NT2/D1 (cell line): Measurements from ENCODE around the gene TMEM97.

ENCODE experiments used
- DNase-seq: peaks from one replicate; pipeline ENCODE4 v3.0.0-alpha.2; 2011; ENCODE audit warnings: low read depth, low spot score
- H3K27me3 ChIP-seq: 2 replicates; pipeline ENCODE4 v1.6.0; 2011; ENCODE audit warnings: mild to moderate bottlenecking; ENCODE audit not compliant: insufficient read length, insufficient read depth
- H3K36me3 ChIP-seq: 2 replicates; pipeline ENCODE4 v1.6.1; 2011; ENCODE audit warnings: mild to moderate bottlenecking, low read length, mixed read lengths; ENCODE audit not compliant: insufficient read depth, insufficient read length
- H3K4me1 ChIP-seq: 2 replicates; pipeline ENCODE4 v1.5.1; 2011; ENCODE audit not compliant: insufficient read depth, insufficient read length
- H3K4me3 ChIP-seq: 2 replicates; pipeline ENCODE4 v1.5.1; 2011; ENCODE audit warnings: low read depth; ENCODE audit not compliant: insufficient read length
- H3K9ac ChIP-seq: 2 replicates; pipeline ENCODE4 v1.6.0; 2011; ENCODE audit warnings: low read depth; ENCODE audit not compliant: insufficient read length
- H3K9me3 ChIP-seq: 2 replicates; pipeline ENCODE4 v1.5.1; 2011; ENCODE audit warnings: mild to moderate bottlenecking, low read length; ENCODE audit not compliant: insufficient read depth
- SUZ12 ChIP-seq: IDR thresholded peaks from 2 replicates; pipeline ENCODE4 v1.6.1; 2011; ENCODE audit not compliant: insufficient read length, insufficient read depth; ENCODE audit errors: extremely low read depth
- YY1 ChIP-seq: IDR thresholded peaks from 2 replicates; pipeline ENCODE4 v1.6.1; 2011; ENCODE audit not compliant: insufficient read length, insufficient read depth
- ZNF274 ChIP-seq: IDR thresholded peaks from 2 replicates; pipeline ENCODE4 v1.6.1; 2011; ENCODE audit warnings: mild to moderate bottlenecking, low read depth, low read length

TMEM97 gene

GRCh38 chr17:28326114-28326513 is 7.1 kb downstream of the TMEM97 start:
- H3K36me3 ChIP-seq: peaks cover 63% of the 10 kb centered on the region

GRCh38 chr17:28327031-28327607 is 8.1 kb downstream of the TMEM97 start:
- TF ChIP-seq ZNF274 (no peak), SUZ12 (no peak), YY1 (no peak)
- Histone ChIP-seq H3K4me3 (no peak overlapping the region), H3K9me3 (no peaks in the 10 kb centered on the region), H3K9ac (no peak overlapping the region), H3K4me1 (no peaks in the 10 kb centered on the region), H3K36me3 (peaks cover 66% of the 10 kb centered on the region), H3K27me3 (no peaks in the 10 kb centered on the region)
- DNase-seq: no peak

More at GRCh38 chr17:28326114-28326513, 7.1 kb downstream of the TMEM97 start:
- peaks cover 2% of the 10 kb centered on the region for H3K4me1 ChIP-seq
- no peak for TF ChIP-seq SUZ12
- no peak for TF ChIP-seq YY1
- no peak for TF ChIP-seq ZNF274
- no peak overlapping the region for H3K4me3 ChIP-seq
- no peak overlapping the region for H3K9ac ChIP-seq
- no peaks in the 10 kb centered on the region for H3K9me3 ChIP-seq
- no peaks in the 10 kb centered on the region for H3K27me3 ChIP-seq
- no peak for DNase-seq

- Histone ChIP-seq H3K4me1 (no peaks in the 10 kb centered on the region), H3K9ac (no peak overlapping the region), H3K9me3 (no peaks in the 10 kb centered on the region), H3K36me3 (peaks cover 67% of the 10 kb centered on the region), H3K4me3 (no peak overlapping the region), H3K27me3 (no peaks in the 10 kb centered on the region)
- DNase-seq: no peak
- TF ChIP-seq YY1 (no peak), SUZ12 (no peak), ZNF274 (no peak)
These were observed 8.7 kb downstream of the TMEM97 start for GRCh38 chr17:28327709-28328108.

GRCh38 chr17:28328325-28328724 is 9.3 kb downstream of the TMEM97 start:
- no peaks in the 10 kb centered on the region for H3K4me1 ChIP-seq
- DNase-seq: no peak
- no peak overlapping the region for H3K9ac ChIP-seq
- TF ChIP-seq SUZ12 (no peak), YY1 (no peak), ZNF274 (no peak)
- H3K9me3 ChIP-seq: no peaks in the 10 kb centered on the region
- H3K36me3 ChIP-seq: peaks cover 64% of the 10 kb centered on the region
- no peak overlapping the region for H3K4me3 ChIP-seq
- H3K27me3 ChIP-seq: no peaks in the 10 kb centered on the region

- no peak for DNase-seq
- Histone ChIP-seq H3K4me1 (no peaks in the 10 kb centered on the region), H3K9ac (no peak overlapping the region), H3K4me3 (no peak overlapping the region), H3K27me3 (no peaks in the 10 kb centered on the region), H3K9me3 (no peaks in the 10 kb centered on the region), H3K36me3 (peaks cover 53% of the 10 kb centered on the region)
- TF ChIP-seq SUZ12: no peak
- TF ChIP-seq ZNF274: no peak
- TF ChIP-seq YY1: no peak
These were observed 11.7 kb downstream of the TMEM97 start for GRCh38 chr17:28330671-28331070.

GRCh38 chr17:28331891-28332420 is 13.0 kb downstream of the TMEM97 start:
- no peak overlapping the region for H3K9ac ChIP-seq
- peaks cover 40% of the 10 kb centered on the region for H3K36me3 ChIP-seq
- H3K4me1 ChIP-seq: no peaks in the 10 kb centered on the region
- H3K9me3 ChIP-seq: no peaks in the 10 kb centered on the region
- H3K27me3 ChIP-seq: no peaks in the 10 kb centered on the region
- TF ChIP-seq YY1 (no peak), ZNF274 (no peak), SUZ12 (no peak)
- H3K4me3 ChIP-seq: no peak overlapping the region
- DNase-seq: no peak

- Histone ChIP-seq H3K4me3 (no peak overlapping the region), H3K27me3 (no peaks in the 10 kb centered on the region), H3K36me3 (peaks cover 32% of the 10 kb centered on the region), H3K9me3 (no peaks in the 10 kb centered on the region), H3K4me1 (no peaks in the 10 kb centered on the region), H3K9ac (no peak overlapping the region)
- no peak for DNase-seq
- no peak for TF ChIP-seq SUZ12
- no peak for TF ChIP-seq YY1
- no peak for TF ChIP-seq ZNF274
These were observed 14.2 kb downstream of the TMEM97 start for GRCh38 chr17:28333083-28333746.
